ENCODE measurements around the gene NHLH2. TPM values are rescaled to one million over a fixed set of nuclear protein-coding genes. Genes with fewer than 3 reads are reported as not detected.

The NHLH2 gene
- total RNA-seq, 1 donor from 2014 or later = not detected

DNA sequence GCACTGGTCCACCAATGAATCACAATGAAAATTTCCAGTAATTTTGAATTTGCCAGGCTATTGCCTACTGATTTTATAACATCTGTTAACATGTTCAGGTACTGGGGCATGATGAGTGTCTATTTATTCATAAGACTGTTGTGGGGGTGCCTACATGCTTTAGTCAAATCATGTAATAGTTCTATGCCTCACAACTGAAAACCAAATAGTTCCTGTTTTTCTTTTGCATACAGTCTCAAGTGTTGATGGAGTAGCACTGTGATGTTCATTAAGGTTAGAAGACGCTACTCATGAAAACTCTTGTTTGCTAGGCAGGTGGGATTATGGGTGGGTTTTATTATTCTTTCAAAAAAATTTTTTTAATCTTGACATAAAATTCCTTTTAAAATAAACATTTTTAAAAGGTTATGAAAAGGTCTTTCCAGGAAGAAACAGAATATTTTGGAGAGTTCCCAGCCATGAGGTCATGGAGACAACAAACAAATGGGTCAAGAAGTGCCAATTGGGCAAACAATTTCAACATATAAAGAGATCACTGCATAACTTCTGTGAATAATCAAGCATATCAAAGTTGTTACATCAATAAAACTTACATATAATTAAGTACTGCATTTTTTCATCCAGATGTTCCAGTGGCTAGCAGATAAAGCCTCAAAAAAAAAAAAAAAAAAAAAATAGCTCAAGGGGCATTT is 40.2 kb upstream of the NHLH2 start:
- Mint-ChIP-seq H3K27me3 (peaks cover 11% of the 10 kb centered on the region), H3K4me1 (no peaks in the 10 kb centered on the region), H3K4me3 (no peak overlapping the region), H3K36me3 (ENCODE audit: low read depth) (no peaks in the 10 kb centered on the region), H3K27ac (no peak overlapping the region), H3K9me3 (no peaks in the 10 kb centered on the region)
- CTCF ChIA-PET = no interaction called here
- TF ChIP-seq, protein P1, sequence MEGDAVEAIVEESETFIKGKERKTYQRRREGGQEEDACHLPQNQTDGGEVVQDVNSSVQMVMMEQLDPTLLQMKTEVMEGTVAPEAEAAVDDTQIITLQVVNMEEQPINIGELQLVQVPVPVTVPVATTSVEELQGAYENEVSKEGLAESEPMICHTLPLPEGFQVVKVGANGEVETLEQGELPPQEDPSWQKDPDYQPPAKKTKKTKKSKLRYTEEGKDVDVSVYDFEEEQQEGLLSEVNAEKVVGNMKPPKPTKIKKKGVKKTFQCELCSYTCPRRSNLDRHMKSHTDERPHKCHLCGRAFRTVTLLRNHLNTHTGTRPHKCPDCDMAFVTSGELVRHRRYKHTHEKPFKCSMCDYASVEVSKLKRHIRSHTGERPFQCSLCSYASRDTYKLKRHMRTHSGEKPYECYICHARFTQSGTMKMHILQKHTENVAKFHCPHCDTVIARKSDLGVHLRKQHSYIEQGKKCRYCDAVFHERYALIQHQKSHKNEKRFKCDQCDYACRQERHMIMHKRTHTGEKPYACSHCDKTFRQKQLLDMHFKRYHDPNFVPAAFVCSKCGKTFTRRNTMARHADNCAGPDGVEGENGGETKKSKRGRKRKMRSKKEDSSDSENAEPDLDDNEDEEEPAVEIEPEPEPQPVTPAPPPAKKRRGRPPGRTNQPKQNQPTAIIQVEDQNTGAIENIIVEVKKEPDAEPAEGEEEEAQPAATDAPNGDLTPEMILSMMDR (IDR thresholded peaks at IDR 0.05) = no peak
- ATAC-seq (ENCODE audit: low read depth) (no peak), DNase-seq (no peak)
- intact Hi-C loops (cut with micrococcal nuclease) = no loop called here
- POLR2A ChIA-PET = no interaction called here

DNA sequence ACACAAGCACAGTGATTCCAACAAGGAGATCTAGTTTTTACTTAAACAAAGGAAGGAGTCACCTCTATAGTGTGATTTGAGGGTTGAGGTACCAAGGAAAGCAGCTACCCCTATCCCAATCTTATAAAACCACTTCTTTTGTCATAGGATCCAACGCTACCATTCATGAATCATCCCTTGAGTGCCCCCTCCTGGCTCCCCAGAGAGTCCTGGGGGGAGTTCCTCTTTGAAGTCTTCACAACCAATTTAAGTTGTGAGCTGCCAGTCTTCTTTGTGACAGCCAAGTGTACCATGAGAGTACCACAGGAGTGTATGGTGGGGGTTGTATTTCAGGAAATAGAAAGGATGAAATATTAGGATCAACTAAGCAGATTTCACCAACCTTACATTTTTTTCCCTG is 39.1 kb upstream of the NHLH2 start:
- DNase-seq = no peak
- intact Hi-C loops (cut with micrococcal nuclease) = no loop called here
- no peak for ATAC-seq (ENCODE audit: low read depth)
- ChIA-PET POLR2A (no interaction called here), CTCF (no interaction called here)
- TF ChIP-seq, protein P1 (IDR thresholded peaks at IDR 0.05) = no peak
- Mint-ChIP-seq H3K4me3 (no peak overlapping the region), H3K4me1 (no peaks in the 10 kb centered on the region), H3K9me3 (no peaks in the 10 kb centered on the region), H3K27ac (no peak overlapping the region), H3K27me3 (peaks cover 11% of the 10 kb centered on the region), H3K36me3 (ENCODE audit: low read depth) (no peaks in the 10 kb centered on the region)

DNA sequence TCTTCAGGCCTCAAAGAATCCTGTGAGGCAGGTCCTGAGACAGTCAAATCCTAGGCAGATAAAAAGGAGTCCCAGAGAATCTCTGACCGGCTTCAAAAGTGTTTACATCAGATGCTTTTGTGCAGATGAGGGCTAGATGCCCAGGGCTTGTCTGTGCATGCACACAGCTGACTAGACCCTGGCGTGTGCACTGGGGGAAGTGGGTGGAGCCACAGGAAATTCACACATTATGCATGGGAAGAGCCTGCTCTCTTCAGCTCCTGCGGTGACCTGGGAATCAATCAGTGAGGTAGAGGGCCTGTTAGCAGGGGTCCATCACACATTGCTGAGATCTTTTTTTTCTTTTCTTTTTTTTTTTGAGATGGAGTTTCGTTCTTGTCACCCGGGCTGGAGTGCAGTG is 36.6 kb upstream of the NHLH2 start:
- TF ChIP-seq, protein P1 (IDR thresholded peaks at IDR 0.05) = no peak
- intact Hi-C loops (cut with micrococcal nuclease) = no loop called here
- Mint-ChIP-seq H3K27me3 (peaks cover 5% of the 10 kb centered on the region), H3K27ac (no peak overlapping the region), H3K36me3 (ENCODE audit: low read depth) (no peaks in the 10 kb centered on the region), H3K4me3 (no peak overlapping the region), H3K4me1 (no peaks in the 10 kb centered on the region), H3K9me3 (no peaks in the 10 kb centered on the region)
- POLR2A ChIA-PET = no interaction called here
- DNase-seq (no peak), ATAC-seq (ENCODE audit: low read depth) (no peak)
- CTCF ChIA-PET = no interaction called here

DNA sequence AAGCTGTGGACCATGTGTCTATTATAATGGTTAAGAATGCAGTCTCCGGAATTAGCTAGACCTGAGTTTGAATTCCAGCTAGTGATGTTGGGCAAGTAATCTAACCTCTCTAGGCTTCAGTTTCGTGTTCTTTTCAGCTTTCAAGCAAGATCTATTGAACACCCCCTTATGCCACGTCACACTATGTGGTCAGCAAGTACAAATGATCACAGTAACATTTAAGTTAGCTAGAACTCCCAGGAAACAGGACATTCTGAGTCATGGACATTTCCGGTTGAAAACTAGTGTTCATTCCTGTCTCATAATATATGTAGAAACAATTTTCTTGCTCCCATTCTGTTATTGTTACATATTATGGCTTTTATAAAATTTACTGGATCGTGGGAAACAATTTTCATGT is 34.0 kb upstream of the NHLH2 start:
- ATAC-seq (ENCODE audit: low read depth) = no peak
- H3K4me3 Mint-ChIP-seq = no peak overlapping the region
- TF ChIP-seq, protein P1 (IDR thresholded peaks at IDR 0.05) = no peak
- intact Hi-C loops (cut with micrococcal nuclease) = no loop called here
- ChIA-PET POLR2A (no interaction called here), CTCF (no interaction called here)
- DNase-seq = no peak
- H3K36me3 Mint-ChIP-seq (ENCODE audit: low read depth) = no peaks in the 10 kb centered on the region
- H3K4me1 Mint-ChIP-seq = no peaks in the 10 kb centered on the region
- H3K9me3 Mint-ChIP-seq = no peaks in the 10 kb centered on the region
- H3K27me3 Mint-ChIP-seq = peaks cover 7% of the 10 kb centered on the region
- H3K27ac Mint-ChIP-seq = no peak overlapping the region

DNA sequence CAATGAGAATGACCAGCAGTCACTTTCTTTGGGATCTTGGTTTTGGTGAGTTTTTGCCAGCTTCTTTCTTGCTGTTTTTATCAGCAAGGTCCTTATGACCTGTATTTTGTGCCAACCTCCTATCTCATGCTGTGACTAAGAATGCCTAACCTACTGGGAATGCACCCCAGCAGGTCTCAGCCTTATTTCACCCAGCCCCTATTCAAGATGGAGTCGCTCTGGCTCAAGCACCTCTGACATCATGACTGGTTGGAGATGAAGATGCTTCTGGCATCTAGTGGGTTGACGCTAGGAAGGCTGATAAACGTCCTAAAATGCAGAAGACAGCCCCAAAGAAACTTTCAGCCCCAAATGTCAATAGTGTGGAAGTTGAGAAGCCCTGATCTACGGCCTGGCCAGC is 33.6 kb upstream of the NHLH2 start:
- Mint-ChIP-seq H3K9me3 (no peaks in the 10 kb centered on the region), H3K27ac (no peak overlapping the region), H3K36me3 (ENCODE audit: low read depth) (no peaks in the 10 kb centered on the region), H3K27me3 (peaks cover 7% of the 10 kb centered on the region), H3K4me1 (no peaks in the 10 kb centered on the region), H3K4me3 (no peak overlapping the region)
- ATAC-seq (ENCODE audit: low read depth) (no peak), DNase-seq (no peak)
- ChIA-PET CTCF (no interaction called here), POLR2A (no interaction called here)
- TF ChIP-seq, protein P1 (IDR thresholded peaks at IDR 0.05) = no peak
- intact Hi-C loops (cut with micrococcal nuclease) = no loop called here
